ENCODE measurements around the gene FRK.

Gene FRK

GRCh38 chr6:115986026-115986425, 74.7 kb downstream of the FRK start:
- H3K4me1 ChIP-seq (ENCODE audit: control insufficient read depth in 1 of 2, insufficient read depth in 2 of 2, low read length in 2 of 2): peaks cover 0 to 6% of the 10 kb centered on the region in 2 donors
- no peak overlapping the region for H3K4me3 ChIP-seq (ENCODE audit: low read depth in 1 of 2, low read length in 2 of 2)
- H3K27ac ChIP-seq (ENCODE audit: low read depth, low read length): no peak overlapping the region
- peaks cover 4 to 5% of the 10 kb centered on the region in 2 donors for H3K9me3 ChIP-seq (ENCODE audit: control insufficient read depth in 1 of 2, low read length in 2 of 2)
- H3K27me3 ChIP-seq (ENCODE audit: control insufficient read depth in 1 of 2, insufficient read depth in 2 of 2, low read length in 2 of 2): no peaks in the 10 kb centered on the region
- no peaks in the 10 kb centered on the region for H3K36me3 ChIP-seq (ENCODE audit: control insufficient read depth in 1 of 2, insufficient read depth in 2 of 2, low read length in 2 of 2)
- no peak overlapping the region for H3K9ac ChIP-seq (ENCODE audit: low read depth in 1 of 2, low read length in 2 of 2)

DNA sequence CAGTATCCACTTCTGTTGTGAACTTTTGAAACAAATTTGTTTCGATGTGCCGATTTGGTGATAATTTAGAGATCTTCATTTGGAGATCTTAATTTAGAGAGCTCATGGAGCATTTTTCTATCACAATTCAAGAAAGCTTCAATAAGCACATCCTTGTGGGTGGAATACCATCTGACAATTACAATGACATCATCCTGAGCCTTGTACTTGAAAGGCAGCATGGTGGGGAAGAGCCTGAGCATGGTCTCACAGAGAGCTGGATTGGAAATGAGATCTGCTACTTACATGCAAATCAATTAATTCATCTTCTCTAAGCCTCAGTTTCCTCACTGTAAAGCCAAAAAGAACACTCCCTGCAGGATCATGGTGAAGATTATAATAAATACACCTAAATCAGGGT, 75.9 kb downstream of the FRK start:
- H3K4me3 ChIP-seq (ENCODE audit: low read depth in 1 of 2, low read length in 2 of 2): no peak overlapping the region
- H3K9me3 ChIP-seq (ENCODE audit: control insufficient read depth in 1 of 2, low read length in 2 of 2): no peaks in the 10 kb centered on the region
- no peaks in the 10 kb centered on the region for H3K27me3 ChIP-seq (ENCODE audit: control insufficient read depth in 1 of 2, insufficient read depth in 2 of 2, low read length in 2 of 2)
- H3K27ac ChIP-seq (ENCODE audit: low read depth, low read length): no peak overlapping the region
- no peak overlapping the region for H3K9ac ChIP-seq (ENCODE audit: low read depth in 1 of 2, low read length in 2 of 2)
- peaks cover 0 to 6% of the 10 kb centered on the region in 2 donors for H3K4me1 ChIP-seq (ENCODE audit: control insufficient read depth in 1 of 2, insufficient read depth in 2 of 2, low read length in 2 of 2)
- H3K36me3 ChIP-seq (ENCODE audit: control insufficient read depth in 1 of 2, insufficient read depth in 2 of 2, low read length in 2 of 2): no peaks in the 10 kb centered on the region

DNA sequence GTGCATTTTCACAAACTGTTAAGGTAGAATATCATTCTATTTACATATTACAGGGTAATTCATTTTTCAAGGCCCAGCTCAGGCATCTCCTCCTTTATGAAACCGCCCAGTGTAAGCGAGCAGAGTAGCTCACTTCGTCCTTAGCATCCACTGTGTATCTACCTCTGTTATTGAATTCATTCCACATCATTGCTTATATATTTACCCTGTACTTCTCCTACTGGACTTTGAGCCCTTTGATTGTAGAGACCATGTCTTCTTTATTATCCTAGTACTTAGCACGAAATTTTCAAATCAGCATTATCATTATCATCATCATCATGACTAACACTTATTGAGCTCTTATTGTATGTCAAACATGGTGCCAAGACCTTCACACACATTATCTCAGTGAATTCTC, 76.7 kb downstream of the FRK start:
- no peak overlapping the region for H3K4me3 ChIP-seq (ENCODE audit: low read depth in 1 of 2, low read length in 2 of 2)
- no peaks in the 10 kb centered on the region for H3K36me3 ChIP-seq (ENCODE audit: control insufficient read depth in 1 of 2, insufficient read depth in 2 of 2, low read length in 2 of 2)
- no peaks in the 10 kb centered on the region for H3K9me3 ChIP-seq (ENCODE audit: control insufficient read depth in 1 of 2, low read length in 2 of 2)
- H3K9ac ChIP-seq (ENCODE audit: low read depth in 1 of 2, low read length in 2 of 2): no peak overlapping the region
- no peaks in the 10 kb centered on the region for H3K27me3 ChIP-seq (ENCODE audit: control insufficient read depth in 1 of 2, insufficient read depth in 2 of 2, low read length in 2 of 2)
- H3K27ac ChIP-seq (ENCODE audit: low read depth, low read length): no peak overlapping the region
- peaks cover 0 to 6% of the 10 kb centered on the region in 2 donors for H3K4me1 ChIP-seq (ENCODE audit: control insufficient read depth in 1 of 2, insufficient read depth in 2 of 2, low read length in 2 of 2)

DNA sequence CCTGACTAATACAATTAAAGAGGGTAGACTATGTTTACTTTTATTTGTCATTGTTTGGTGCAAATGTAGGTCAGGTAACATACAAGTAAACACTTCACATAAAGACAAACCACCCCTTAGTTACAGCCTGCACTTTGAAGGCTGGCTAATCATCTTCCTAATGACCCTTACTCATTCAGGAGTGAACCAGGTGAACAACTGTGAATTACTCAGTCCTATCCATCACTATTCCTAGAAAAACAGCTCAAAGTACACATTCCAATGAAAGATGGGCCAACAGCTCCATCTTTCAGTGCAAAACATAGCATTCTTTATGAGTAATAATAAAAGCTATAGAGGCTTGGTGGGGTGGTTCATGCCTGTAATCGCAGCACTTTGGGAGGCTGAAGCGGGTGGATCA, 78.2 kb downstream of the FRK start:
- Histone ChIP-seq H3K9ac (ENCODE audit: low read depth in 1 of 2, low read length in 2 of 2) (no peak overlapping the region), H3K36me3 (ENCODE audit: control insufficient read depth in 1 of 2, insufficient read depth in 2 of 2, low read length in 2 of 2) (no peaks in the 10 kb centered on the region), H3K27me3 (ENCODE audit: control insufficient read depth in 1 of 2, insufficient read depth in 2 of 2, low read length in 2 of 2) (no peaks in the 10 kb centered on the region), H3K4me3 (ENCODE audit: low read depth in 1 of 2, low read length in 2 of 2) (no peak overlapping the region), H3K27ac (ENCODE audit: low read depth, low read length) (no peak overlapping the region), H3K4me1 (ENCODE audit: control insufficient read depth in 1 of 2, insufficient read depth in 2 of 2, low read length in 2 of 2) (peaks cover 0 to 7% of the 10 kb centered on the region in 2 donors), H3K9me3 (ENCODE audit: control insufficient read depth in 1 of 2, low read length in 2 of 2) (no peaks in the 10 kb centered on the region)

DNA sequence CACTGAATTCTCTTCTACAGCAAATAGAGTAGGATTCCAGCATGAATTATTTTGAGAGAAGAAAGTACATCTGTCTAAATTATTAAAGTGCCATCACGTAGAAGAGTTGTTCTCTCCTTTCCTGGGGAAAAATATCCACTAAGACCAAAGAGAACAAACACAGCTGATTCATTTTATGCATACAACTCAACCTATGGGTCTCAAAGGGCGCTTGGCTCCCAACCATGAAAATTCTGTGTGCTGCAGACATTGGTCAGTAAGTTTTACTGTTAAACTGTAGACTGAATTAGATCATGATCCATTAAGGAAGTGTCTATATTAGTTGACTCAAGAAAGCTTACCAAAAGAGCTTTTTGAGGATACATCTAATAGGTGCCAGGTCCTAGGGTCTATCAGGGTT, 83.5 kb downstream of the FRK start:
- Histone ChIP-seq H3K4me1 (ENCODE audit: control insufficient read depth in 1 of 2, insufficient read depth in 2 of 2, low read length in 2 of 2) (peaks cover 0 to 3% of the 10 kb centered on the region in 2 donors), H3K9ac (ENCODE audit: low read depth in 1 of 2, low read length in 2 of 2) (no peak overlapping the region), H3K36me3 (ENCODE audit: control insufficient read depth in 1 of 2, insufficient read depth in 2 of 2, low read length in 2 of 2) (no peaks in the 10 kb centered on the region), H3K9me3 (ENCODE audit: control insufficient read depth in 1 of 2, low read length in 2 of 2) (no peaks in the 10 kb centered on the region), H3K27me3 (ENCODE audit: control insufficient read depth in 1 of 2, insufficient read depth in 2 of 2, low read length in 2 of 2) (no peaks in the 10 kb centered on the region), H3K27ac (ENCODE audit: low read depth, low read length) (no peak overlapping the region), H3K4me3 (ENCODE audit: low read depth in 1 of 2, low read length in 2 of 2) (no peak overlapping the region)

GRCh38 chr6:115976321-115976870, 84.3 kb downstream of the FRK start:
- no peaks in the 10 kb centered on the region for H3K27me3 ChIP-seq (ENCODE audit: control insufficient read depth in 1 of 2, insufficient read depth in 2 of 2, low read length in 2 of 2)
- H3K9ac ChIP-seq (ENCODE audit: low read depth in 1 of 2, low read length in 2 of 2): no peak overlapping the region
- no peaks in the 10 kb centered on the region for H3K9me3 ChIP-seq (ENCODE audit: control insufficient read depth in 1 of 2, low read length in 2 of 2)
- H3K4me3 ChIP-seq (ENCODE audit: low read depth in 1 of 2, low read length in 2 of 2): no peak overlapping the region
- no peak overlapping the region for H3K27ac ChIP-seq (ENCODE audit: low read depth, low read length)
- H3K4me1 ChIP-seq (ENCODE audit: control insufficient read depth in 1 of 2, insufficient read depth in 2 of 2, low read length in 2 of 2): peaks cover 0 to 3% of the 10 kb centered on the region in 2 donors
- H3K36me3 ChIP-seq (ENCODE audit: control insufficient read depth in 1 of 2, insufficient read depth in 2 of 2, low read length in 2 of 2): no peaks in the 10 kb centered on the region

GRCh38 chr6:115972679-115973078, 88.0 kb downstream of the FRK start:
- H3K9me3 ChIP-seq (ENCODE audit: control insufficient read depth in 1 of 2, low read length in 2 of 2): no peaks in the 10 kb centered on the region
- H3K4me3 ChIP-seq (ENCODE audit: low read depth in 1 of 2, low read length in 2 of 2): no peak overlapping the region
- no peaks in the 10 kb centered on the region for H3K36me3 ChIP-seq (ENCODE audit: control insufficient read depth in 1 of 2, insufficient read depth in 2 of 2, low read length in 2 of 2)
- H3K4me1 ChIP-seq (ENCODE audit: control insufficient read depth in 1 of 2, insufficient read depth in 2 of 2, low read length in 2 of 2): peaks cover 0 to 11% of the 10 kb centered on the region in 2 donors
- H3K27ac ChIP-seq (ENCODE audit: low read depth, low read length): no peak overlapping the region
- no peak overlapping the region for H3K9ac ChIP-seq (ENCODE audit: low read depth in 1 of 2, low read length in 2 of 2)
- no peaks in the 10 kb centered on the region for H3K27me3 ChIP-seq (ENCODE audit: control insufficient read depth in 1 of 2, insufficient read depth in 2 of 2, low read length in 2 of 2)

DNA sequence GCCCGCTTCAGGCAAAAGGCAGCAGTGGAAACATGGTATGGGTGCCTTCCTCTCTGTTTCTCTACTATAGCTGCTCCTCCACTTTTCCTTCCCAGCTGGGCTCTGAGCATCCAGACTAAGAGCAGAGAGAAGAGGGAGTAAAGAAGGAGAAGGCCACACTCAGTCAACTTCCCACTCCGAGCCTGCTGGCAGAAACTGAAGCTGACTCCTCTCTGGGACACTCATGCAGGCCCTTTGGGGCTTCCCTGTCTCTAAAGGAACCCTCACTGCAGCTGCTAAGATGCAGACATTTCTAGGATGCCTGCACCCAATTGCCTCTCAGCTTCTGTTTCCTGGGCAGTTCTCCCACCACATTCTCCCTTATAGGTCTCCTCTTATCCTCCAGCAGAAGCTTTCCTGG, 88.9 kb downstream of the FRK start:
- Histone ChIP-seq H3K9me3 (ENCODE audit: control insufficient read depth in 1 of 2, low read length in 2 of 2) (no peaks in the 10 kb centered on the region), H3K4me1 (ENCODE audit: control insufficient read depth in 1 of 2, insufficient read depth in 2 of 2, low read length in 2 of 2) (peaks cover 0 to 8% of the 10 kb centered on the region in 2 donors), H3K4me3 (ENCODE audit: low read depth in 1 of 2, low read length in 2 of 2) (no peak overlapping the region), H3K27me3 (ENCODE audit: control insufficient read depth in 1 of 2, insufficient read depth in 2 of 2, low read length in 2 of 2) (no peaks in the 10 kb centered on the region), H3K9ac (ENCODE audit: low read depth in 1 of 2, low read length in 2 of 2) (no peak overlapping the region), H3K36me3 (ENCODE audit: control insufficient read depth in 1 of 2, insufficient read depth in 2 of 2, low read length in 2 of 2) (peaks cover under 1 to 4% of the 10 kb centered on the region in 2 donors), H3K27ac (ENCODE audit: low read depth, low read length) (no peak overlapping the region)

DNA sequence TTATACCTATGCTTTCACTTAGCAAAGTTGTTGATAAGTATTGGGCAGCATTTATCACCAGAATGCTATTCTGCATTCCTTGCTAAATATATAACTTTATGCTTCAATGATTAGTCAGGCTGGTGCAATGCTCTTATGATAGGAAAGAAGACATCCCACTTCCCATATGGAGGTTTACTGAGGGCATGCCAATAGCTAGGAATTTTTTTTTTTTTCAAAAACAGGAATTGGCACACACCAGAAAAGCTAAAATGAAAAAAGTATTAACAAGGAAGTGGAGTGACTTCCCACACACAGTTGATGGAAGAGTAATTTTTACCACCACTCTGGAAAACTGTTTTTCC, 90.8 kb downstream of the FRK start:
- Histone ChIP-seq H3K4me1 (ENCODE audit: control insufficient read depth in 1 of 2, insufficient read depth in 2 of 2, low read length in 2 of 2) (peaks cover 0 to 8% of the 10 kb centered on the region in 2 donors), H3K9me3 (ENCODE audit: control insufficient read depth in 1 of 2, low read length in 2 of 2) (no peaks in the 10 kb centered on the region), H3K27me3 (ENCODE audit: control insufficient read depth in 1 of 2, insufficient read depth in 2 of 2, low read length in 2 of 2) (no peaks in the 10 kb centered on the region), H3K27ac (ENCODE audit: low read depth, low read length) (no peak overlapping the region), H3K9ac (ENCODE audit: low read depth in 1 of 2, low read length in 2 of 2) (no peak overlapping the region), H3K36me3 (ENCODE audit: control insufficient read depth in 1 of 2, insufficient read depth in 2 of 2, low read length in 2 of 2) (peaks cover 9 to 11% of the 10 kb centered on the region in 2 donors), H3K4me3 (ENCODE audit: low read depth in 1 of 2, low read length in 2 of 2) (no peak overlapping the region)

DNA sequence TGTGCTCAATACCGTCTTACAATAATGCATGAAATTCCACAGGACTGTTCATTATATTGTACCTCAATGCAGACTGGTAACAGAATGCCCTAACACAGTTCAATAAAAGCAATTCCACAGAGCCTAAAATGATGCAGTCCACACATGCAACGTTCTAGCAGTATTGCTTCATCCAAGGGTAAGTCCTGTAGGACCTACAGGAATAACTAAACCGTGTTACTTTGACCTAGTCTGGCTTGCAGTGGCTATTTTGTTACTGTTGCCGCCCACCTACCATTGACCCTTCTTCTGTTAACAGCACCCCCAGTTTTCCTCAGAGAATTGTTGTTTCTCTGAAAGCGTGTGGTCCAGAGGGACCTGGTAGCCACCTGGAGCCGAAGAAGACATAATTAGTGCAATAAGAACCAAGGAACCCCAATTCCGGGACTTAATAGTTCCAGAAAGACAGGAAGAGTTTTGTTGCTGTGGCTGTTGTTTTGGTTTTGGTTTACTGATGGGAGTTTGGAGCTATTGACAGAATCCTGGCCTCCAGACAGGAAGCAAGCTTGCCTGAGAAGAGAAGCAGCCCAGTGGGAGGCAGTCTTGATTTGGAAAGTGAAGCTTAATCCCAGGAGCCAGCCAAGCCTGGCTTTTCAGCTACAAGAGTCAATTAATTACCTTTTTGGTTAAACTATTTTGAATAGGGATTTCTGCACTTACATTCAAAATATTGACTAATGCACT, 91.3 kb downstream of the FRK start:
- Histone ChIP-seq H3K4me1 (ENCODE audit: control insufficient read depth in 1 of 2, insufficient read depth in 2 of 2, low read length in 2 of 2) (peaks cover 0 to 8% of the 10 kb centered on the region in 2 donors), H3K9ac (ENCODE audit: low read depth in 1 of 2, low read length in 2 of 2) (no peak overlapping the region), H3K36me3 (ENCODE audit: control insufficient read depth in 1 of 2, insufficient read depth in 2 of 2, low read length in 2 of 2) (peaks cover 9 to 11% of the 10 kb centered on the region in 2 donors), H3K4me3 (ENCODE audit: low read depth in 1 of 2, low read length in 2 of 2) (no peak overlapping the region), H3K27me3 (ENCODE audit: control insufficient read depth in 1 of 2, insufficient read depth in 2 of 2, low read length in 2 of 2) (no peaks in the 10 kb centered on the region), H3K9me3 (ENCODE audit: control insufficient read depth in 1 of 2, low read length in 2 of 2) (no peaks in the 10 kb centered on the region), H3K27ac (ENCODE audit: low read depth, low read length) (no peak overlapping the region)
